SK-N-SH (cell line): ENCODE measurements around the gene GNB2. TPM values are rescaled to one million over a fixed set of nuclear protein-coding genes. Genes with fewer than 3 reads are reported as not detected.
A peak's percentile ranks its signal among the peaks of the same experiment; 100 is the strongest.

ENCODE experiments used
- CHD2 ChIP-seq: fragments of 150-350 bp; IDR thresholded peaks from 2 replicates; pipeline ENCODE4 v1.6.1; 2018; ENCODE audit warnings: low read length; ENCODE audit not compliant: partially characterized antibody
- ELF1 ChIP-seq: IDR thresholded peaks from 2 replicates; pipeline ENCODE4 v1.4.0; 2012
- FOSL2 ChIP-seq: IDR thresholded peaks from 2 replicates; pipeline ENCODE4 v1.4.0; 2012; ENCODE audit warnings: low read depth, mild to moderate bottlenecking, moderate library complexity, borderline replicate concordance
- GABPA ChIP-seq: IDR thresholded peaks from 2 replicates; pipeline ENCODE4 v1.4.0; 2012; ENCODE audit warnings: low read depth, mild to moderate bottlenecking
- MEF2A ChIP-seq: IDR thresholded peaks from 2 replicates; pipeline ENCODE4 v1.4.0; 2012; ENCODE audit warnings: low read depth, borderline replicate concordance
- MXI1 ChIP-seq: IDR thresholded peaks from 2 replicates; pipeline ENCODE4 v1.6.1; 2012; ENCODE audit warnings: mild to moderate bottlenecking, low read depth, low read length, improper control_type of control experiment
- NFIC ChIP-seq: IDR thresholded peaks from 2 replicates; pipeline ENCODE4 v1.4.0; 2012; ENCODE audit warnings: borderline replicate concordance
- POLR2AphosphoS5 ChIP-seq: IDR thresholded peaks from 2 replicates; pipeline ENCODE4 v1.6.1; 2012; ENCODE audit warnings: low read depth, low read length
- RAD21 ChIP-seq: IDR thresholded peaks from 2 replicates; pipeline ENCODE4 v1.6.1; 2012; ENCODE audit warnings: mild to moderate bottlenecking, low read length
- RFX5 ChIP-seq: IDR thresholded peaks from 2 replicates; pipeline ENCODE4 v1.6.1; 2012; ENCODE audit warnings: mild to moderate bottlenecking, improper control_type of control experiment, low read length
- SIN3A ChIP-seq: IDR thresholded peaks from 2 replicates; pipeline ENCODE4 v1.6.1; 2012; ENCODE audit warnings: low read depth, mild to moderate bottlenecking, low read length, moderate library complexity, borderline replicate concordance
- SMC3 ChIP-seq: IDR thresholded peaks from 2 replicates; pipeline ENCODE4 v1.6.1; 2012; ENCODE audit warnings: low read depth, low read length, improper control_type of control experiment
- TAF1 ChIP-seq: IDR thresholded peaks from 2 replicates; pipeline ENCODE4 v1.6.1; 2012; ENCODE audit warnings: low read depth, mild to moderate bottlenecking, low read length, moderate library complexity, borderline replicate concordance
- TCF12 ChIP-seq: IDR thresholded peaks from 2 replicates; pipeline ENCODE4 v1.4.0; 2012
- TEAD4 ChIP-seq: IDR thresholded peaks from 2 replicates; pipeline ENCODE4 v1.4.0; 2012; ENCODE audit warnings: mild to moderate bottlenecking, borderline replicate concordance; ENCODE audit not compliant: insufficient read depth
- YY1 ChIP-seq: IDR thresholded peaks from 2 replicates; pipeline ENCODE4 v1.4.0; 2012; ENCODE audit warnings: low read depth, mild to moderate bottlenecking
- polyA plus RNA-seq, 3 experiments: library from polyadenylated mRNA; depleted of rRNA; stranded (reverse); fragments of >200 nt; gene quantifications; 2 replicates each; pipeline ENCODE4 v1.2.3, GENCODE V29; 2012
- TF ChIP-seq, protein P1 (sequence below): fragments of 200-600 bp; sonication (generic); IDR thresholded peaks from 2 replicates; pipeline ENCODE4 v1.6.1; 2017; ENCODE audit warnings: antibody characterized with exemption, mild to moderate bottlenecking, moderate library complexity
- TF ChIP-seq, protein P2 (sequence below): fragments of 150-350 bp; IDR thresholded peaks from 2 replicates; pipeline ENCODE4 v1.6.1; 2016; ENCODE audit warnings: mild to moderate bottlenecking, low read depth, low read length

Gene GNB2
- polyA plus RNA-seq, 1 of the 3 experiments (the other 2 are of a cell fraction): 398 TPM

DNA sequence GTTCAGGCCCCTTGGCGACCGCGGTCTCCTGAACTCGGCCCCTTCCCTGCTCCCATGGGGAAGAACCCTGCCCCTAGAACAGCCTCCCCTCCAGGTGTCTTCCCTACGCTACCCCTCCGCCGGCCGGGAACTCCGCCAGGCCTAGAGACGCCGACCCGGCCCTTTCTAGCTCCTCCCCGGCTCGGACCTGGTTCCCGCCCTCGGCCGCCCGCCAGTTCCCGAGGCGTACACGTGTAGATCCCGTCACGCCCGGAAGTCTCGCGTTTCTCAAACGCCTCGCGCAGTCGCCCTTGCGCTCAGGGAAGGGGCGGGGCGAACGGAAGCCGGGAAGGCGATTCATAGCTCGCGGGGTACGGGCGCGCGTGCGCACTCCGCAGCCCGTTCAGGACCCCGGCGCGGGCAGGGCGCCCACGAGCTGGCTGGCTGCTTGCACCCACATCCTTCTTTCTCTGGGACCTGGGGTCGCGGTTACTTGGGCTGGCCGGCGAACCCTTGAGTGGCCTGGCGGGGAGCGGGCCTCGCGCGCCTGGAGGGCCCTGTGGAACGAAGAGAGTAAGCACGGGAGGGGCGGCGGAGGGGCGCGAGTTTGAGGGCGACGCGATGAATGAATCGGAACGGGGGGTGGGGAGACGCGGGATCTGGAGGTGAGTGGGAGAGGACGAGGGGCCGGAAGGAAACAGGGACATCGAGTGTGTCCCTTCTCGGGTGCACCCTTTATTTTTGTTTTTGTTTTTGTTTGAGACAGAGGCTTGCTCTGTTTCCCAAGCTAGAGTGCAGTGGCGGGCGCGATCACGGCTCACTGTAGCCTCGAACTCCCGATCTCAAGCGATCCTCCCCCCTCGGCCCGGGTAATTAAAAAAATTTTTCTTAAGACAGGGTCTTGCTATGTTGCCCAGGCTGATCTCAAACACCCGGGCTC is 32.5 kb downstream of the GNB2 start, which contains the start of gene POP7 (continued):
- TF ChIP-seq, protein P1, sequence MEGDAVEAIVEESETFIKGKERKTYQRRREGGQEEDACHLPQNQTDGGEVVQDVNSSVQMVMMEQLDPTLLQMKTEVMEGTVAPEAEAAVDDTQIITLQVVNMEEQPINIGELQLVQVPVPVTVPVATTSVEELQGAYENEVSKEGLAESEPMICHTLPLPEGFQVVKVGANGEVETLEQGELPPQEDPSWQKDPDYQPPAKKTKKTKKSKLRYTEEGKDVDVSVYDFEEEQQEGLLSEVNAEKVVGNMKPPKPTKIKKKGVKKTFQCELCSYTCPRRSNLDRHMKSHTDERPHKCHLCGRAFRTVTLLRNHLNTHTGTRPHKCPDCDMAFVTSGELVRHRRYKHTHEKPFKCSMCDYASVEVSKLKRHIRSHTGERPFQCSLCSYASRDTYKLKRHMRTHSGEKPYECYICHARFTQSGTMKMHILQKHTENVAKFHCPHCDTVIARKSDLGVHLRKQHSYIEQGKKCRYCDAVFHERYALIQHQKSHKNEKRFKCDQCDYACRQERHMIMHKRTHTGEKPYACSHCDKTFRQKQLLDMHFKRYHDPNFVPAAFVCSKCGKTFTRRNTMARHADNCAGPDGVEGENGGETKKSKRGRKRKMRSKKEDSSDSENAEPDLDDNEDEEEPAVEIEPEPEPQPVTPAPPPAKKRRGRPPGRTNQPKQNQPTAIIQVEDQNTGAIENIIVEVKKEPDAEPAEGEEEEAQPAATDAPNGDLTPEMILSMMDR: no peak
- TF ChIP-seq YY1: peak; percentile 6; the same call in 1 of the 2 replicates
- peak; percentile 77; the same call in 1 of the 2 replicates for TF ChIP-seq SIN3A
- no peak for TF ChIP-seq MEF2A
- no peak for TF ChIP-seq SMC3
- no peak for TF ChIP-seq TEAD4
- TF ChIP-seq GABPA: no peak; the same call in 1 of the 2 replicates
- no peak for TF ChIP-seq FOSL2
- TF ChIP-seq MXI1: peak; percentile 93
- TF ChIP-seq RAD21: no peak
- TF ChIP-seq RFX5: 0 out of 2 replicates have a peak, but pooled peaks have one; percentile 8
- TF ChIP-seq, protein P2, sequence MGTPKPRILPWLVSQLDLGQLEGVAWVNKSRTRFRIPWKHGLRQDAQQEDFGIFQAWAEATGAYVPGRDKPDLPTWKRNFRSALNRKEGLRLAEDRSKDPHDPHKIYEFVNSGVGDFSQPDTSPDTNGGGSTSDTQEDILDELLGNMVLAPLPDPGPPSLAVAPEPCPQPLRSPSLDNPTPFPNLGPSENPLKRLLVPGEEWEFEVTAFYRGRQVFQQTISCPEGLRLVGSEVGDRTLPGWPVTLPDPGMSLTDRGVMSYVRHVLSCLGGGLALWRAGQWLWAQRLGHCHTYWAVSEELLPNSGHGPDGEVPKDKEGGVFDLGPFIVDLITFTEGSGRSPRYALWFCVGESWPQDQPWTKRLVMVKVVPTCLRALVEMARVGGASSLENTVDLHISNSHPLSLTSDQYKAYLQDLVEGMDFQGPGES: no peak
- peak; percentile 70; the same call in 1 of the 2 replicates for TF ChIP-seq TAF1
- TF ChIP-seq TCF12: no peak
- TF ChIP-seq POLR2AphosphoS5: peak; percentile 90
- TF ChIP-seq NFIC: peak; percentile 68
- peak; percentile 99 for TF ChIP-seq CHD2
- TF ChIP-seq ELF1: peak; percentile 89
